GM23338 (cell line): ENCODE results near the gene HLCS. TPM values are rescaled to one million over a fixed set of nuclear protein-coding genes. Genes with fewer than 3 reads are reported as not detected.

Experiments used
- ATAC-seq: fragments of 200-7000 bp; cut with Tn5 transposase; 3 replicates; pipeline ENCODE4 v1.9.1; 2020
- DNase-seq: peaks from one replicate; pipeline ENCODE4 v3.0.0-alpha.2; 2015; ENCODE audit warnings: low spot score
- H2AFZ ChIP-seq: fragments of 200-600 bp; sonication (generic); 2 replicates; pipeline ENCODE4 v1.8.0; 2016; ENCODE audit warnings: antibody characterized with exemption, mild to moderate bottlenecking, moderate library complexity
- H3F3A ChIP-seq: fragments of 200-600 bp; sonication (generic); replicated peaks from 2 replicates; pipeline ENCODE4 v1.8.0; 2017; ENCODE audit warnings: antibody characterized with exemption, mixed run types, low read depth
- H3K27ac ChIP-seq: fragments of 200-600 bp; sonication (generic); 2 replicates; pipeline ENCODE4 v1.6.1; 2016; ENCODE audit warnings: low read depth
- H3K27me3 ChIP-seq: fragments of 200-600 bp; sonication (generic); 2 replicates; pipeline ENCODE4 v1.8.0; 2016; ENCODE audit warnings: mild to moderate bottlenecking, mixed run types, moderate library complexity; ENCODE audit not compliant: insufficient read depth
- H3K36me3 ChIP-seq: fragments of 200-600 bp; sonication (generic); 2 replicates; pipeline ENCODE4 v1.8.0; 2016; ENCODE audit warnings: mild to moderate bottlenecking; ENCODE audit not compliant: insufficient read depth
- H3K4me1 ChIP-seq: fragments of 200-600 bp; sonication (generic); 2 replicates; pipeline ENCODE4 v1.8.0; 2016; ENCODE audit warnings: mild to moderate bottlenecking, moderate library complexity; ENCODE audit not compliant: insufficient read depth
- H3K4me2 ChIP-seq: fragments of 200-600 bp; sonication (generic); 2 replicates; pipeline ENCODE4 v1.7.1; 2017; ENCODE audit warnings: mixed run types
- H3K4me3 ChIP-seq: fragments of 200-600 bp; sonication (generic); 2 replicates; pipeline ENCODE4 v1.6.1; 2016; ENCODE audit warnings: mixed run types
- H3K79me2 ChIP-seq: fragments of 200-600 bp; sonication (generic); replicated peaks from 2 replicates; pipeline ENCODE4 v1.8.0; 2017; ENCODE audit warnings: mild to moderate bottlenecking; ENCODE audit not compliant: insufficient read depth
- H3K9me2 ChIP-seq: fragments of 200-600 bp; sonication (generic); 2 replicates; pipeline ENCODE4 v1.8.0; 2017; ENCODE audit not compliant: insufficient read depth
- H4K20me1 ChIP-seq: fragments of 200-600 bp; sonication (generic); replicated peaks from 2 replicates; pipeline ENCODE4 v1.8.0; 2017; ENCODE audit warnings: mild to moderate bottlenecking; ENCODE audit not compliant: insufficient read depth
- H3K27ac Mint-ChIP-seq: 2 replicates; pipeline ENCODE4 v1.8.0; 2020; ENCODE audit warnings: inconsistent platforms, mild to moderate bottlenecking, moderate library complexity, mixed read lengths
- H3K27me3 Mint-ChIP-seq: 3 replicates; pipeline ENCODE4 v1.8.0; 2022; ENCODE audit warnings: low read depth, mild to moderate bottlenecking, moderate library complexity, mixed read lengths, inconsistent platforms; ENCODE audit not compliant: insufficient read depth, poor library complexity
- H3K36me3 Mint-ChIP-seq: 3 replicates; pipeline ENCODE4 v1.8.0; 2021; ENCODE audit warnings: low read depth, mild to moderate bottlenecking, inconsistent platforms, moderate library complexity, mixed read lengths
- H3K4me1 Mint-ChIP-seq: 3 replicates; pipeline ENCODE4 v1.8.0; 2020; ENCODE audit warnings: mild to moderate bottlenecking, inconsistent platforms, mixed read lengths
- H3K4me3 Mint-ChIP-seq: 3 replicates; pipeline ENCODE4 v1.8.0; 2021; ENCODE audit warnings: moderate library complexity, mild to moderate bottlenecking, inconsistent platforms, mixed read lengths
- H3K9me3 Mint-ChIP-seq: 3 replicates; pipeline ENCODE4 v1.8.0; 2020; ENCODE audit warnings: moderate library complexity, mild to moderate bottlenecking, inconsistent platforms, mixed read lengths
- CREB1 ChIP-seq: fragments of 250-450 bp; sonication (Bioruptor Pico); IDR thresholded peaks from 2 replicates; pipeline ENCODE4 v1.5.0; 2020; ENCODE audit warnings: low read depth, mild to moderate bottlenecking, moderate library complexity
- NANOG ChIP-seq: IDR thresholded peaks from 2 replicates; pipeline ENCODE4 v1.6.1; 2016; ENCODE audit warnings: antibody characterized with exemption, borderline replicate concordance
- STAT1 ChIP-seq: IDR thresholded peaks from one replicate; pipeline ENCODE4 v1.6.1; 2016; ENCODE audit warnings: antibody characterized with exemption; ENCODE audit not compliant: unreplicated experiment
- ZNF331 ChIP-seq: fragments of 250-450 bp; sonication (Bioruptor Pico); IDR thresholded peaks from 2 replicates; pipeline ENCODE4 v1.5.0; 2020; ENCODE audit warnings: low read depth, mild to moderate bottlenecking, moderate library complexity
- polyA plus RNA-seq: library from polyadenylated mRNA; unstranded; fragments of >200 nt; fragmentation: Nextera tagmentation; extraction: Ambion mirVana; gene quantifications from 2 replicates; pipeline ENCODE4 v1.2.1, GENCODE V29; 2016
- total RNA-seq: library from RNA; depleted of rRNA; stranded (reverse); fragments of >200 nt; shearing (Covaris generic); gene quantifications from 2 replicates; pipeline ENCODE4 v1.2.3, GENCODE V29; 2014
- TF ChIP-seq, protein P1 (sequence below): IDR thresholded peaks from 2 replicates; pipeline ENCODE4 v1.6.1; 2016; ENCODE audit warnings: antibody characterized with exemption
- TF ChIP-seq, protein P2 (sequence below), 2 experiments: fragments of 200-600 bp in 1 of 2; sonication (generic) in 1 of 2; conservative IDR thresholded peaks; 2 replicates each; pipeline versions ENCODE4 v1.5.1 to v1.6.1; 2016 to 2017; ENCODE audit warnings: antibody characterized with exemption in 2 of 2, low read depth in 2 of 2, mild to moderate bottlenecking in 2 of 2, moderate library complexity in 1 of 2
- TF ChIP-seq, protein P3 (sequence below): IDR thresholded peaks from one replicate; pipeline ENCODE4 v1.6.1; 2018; ENCODE audit warnings: antibody characterized with exemption; ENCODE audit not compliant: unreplicated experiment

HLCS gene
- total and polyA plus RNA-seq, 2 experiments from 2014 or later = 6.1 to 14.7 TPM

DNA sequence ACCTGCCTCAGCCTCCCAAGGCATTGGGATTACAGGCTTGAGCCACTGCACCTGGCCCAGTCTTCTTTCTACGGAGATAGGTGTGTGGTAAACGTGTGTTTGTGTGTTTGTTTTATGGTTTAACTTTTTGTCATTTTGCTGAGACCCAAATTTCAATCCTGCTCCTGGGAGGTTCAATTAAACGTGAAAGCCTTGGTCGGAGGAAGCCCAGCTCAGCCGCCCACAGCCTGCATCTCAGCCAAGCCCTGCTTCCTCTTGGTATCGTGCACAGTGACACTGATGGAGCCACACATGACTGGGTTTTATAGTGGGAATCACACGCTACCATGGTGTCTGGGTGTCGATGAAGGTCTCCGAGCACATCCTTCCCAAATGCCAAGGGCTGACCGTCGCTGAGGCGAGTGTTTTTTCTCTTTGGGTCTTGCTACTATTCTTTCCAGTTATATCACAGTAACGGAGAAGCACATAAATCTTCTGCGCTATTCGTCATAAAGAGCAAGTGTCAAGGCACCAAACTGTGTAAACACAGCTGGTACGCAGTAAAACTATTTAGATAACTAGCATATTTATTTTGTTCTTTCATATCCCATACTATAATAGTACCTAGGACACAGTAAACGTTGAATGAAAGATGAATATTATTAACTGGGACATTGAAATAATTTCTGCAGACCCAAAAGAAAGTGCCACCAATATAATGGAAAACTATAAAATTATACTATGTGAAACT lies 39.3 kb downstream of the HLCS start (continued):
- no peak for TF ChIP-seq STAT1

DNA sequence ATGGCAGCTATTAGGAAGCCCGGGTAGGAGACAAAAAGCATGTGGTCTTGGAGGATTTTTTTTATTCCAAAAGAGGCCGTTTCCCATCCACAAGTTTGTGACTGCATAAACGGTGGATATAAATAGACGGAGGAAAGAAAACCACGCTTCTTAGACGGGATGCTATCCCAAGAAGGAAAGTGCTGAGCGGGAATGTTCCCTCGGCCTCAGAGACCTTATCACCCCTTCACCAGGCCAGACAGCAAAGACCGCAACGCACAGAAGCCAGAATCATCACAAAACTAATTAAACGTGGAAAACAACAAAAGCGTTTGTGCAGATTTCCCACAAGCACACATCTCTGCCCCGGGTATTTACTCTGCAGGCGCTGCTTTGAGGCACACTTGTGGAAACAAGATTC lies 43.2 kb downstream of the HLCS start:
- TF ChIP-seq, protein P1, sequence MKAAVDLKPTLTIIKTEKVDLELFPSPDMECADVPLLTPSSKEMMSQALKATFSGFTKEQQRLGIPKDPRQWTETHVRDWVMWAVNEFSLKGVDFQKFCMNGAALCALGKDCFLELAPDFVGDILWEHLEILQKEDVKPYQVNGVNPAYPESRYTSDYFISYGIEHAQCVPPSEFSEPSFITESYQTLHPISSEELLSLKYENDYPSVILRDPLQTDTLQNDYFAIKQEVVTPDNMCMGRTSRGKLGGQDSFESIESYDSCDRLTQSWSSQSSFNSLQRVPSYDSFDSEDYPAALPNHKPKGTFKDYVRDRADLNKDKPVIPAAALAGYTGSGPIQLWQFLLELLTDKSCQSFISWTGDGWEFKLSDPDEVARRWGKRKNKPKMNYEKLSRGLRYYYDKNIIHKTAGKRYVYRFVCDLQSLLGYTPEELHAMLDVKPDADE = no peak
- TF ChIP-seq ZNF331 (CRISPR knock-in tag) = no peak
- TF ChIP-seq, protein P2, sequence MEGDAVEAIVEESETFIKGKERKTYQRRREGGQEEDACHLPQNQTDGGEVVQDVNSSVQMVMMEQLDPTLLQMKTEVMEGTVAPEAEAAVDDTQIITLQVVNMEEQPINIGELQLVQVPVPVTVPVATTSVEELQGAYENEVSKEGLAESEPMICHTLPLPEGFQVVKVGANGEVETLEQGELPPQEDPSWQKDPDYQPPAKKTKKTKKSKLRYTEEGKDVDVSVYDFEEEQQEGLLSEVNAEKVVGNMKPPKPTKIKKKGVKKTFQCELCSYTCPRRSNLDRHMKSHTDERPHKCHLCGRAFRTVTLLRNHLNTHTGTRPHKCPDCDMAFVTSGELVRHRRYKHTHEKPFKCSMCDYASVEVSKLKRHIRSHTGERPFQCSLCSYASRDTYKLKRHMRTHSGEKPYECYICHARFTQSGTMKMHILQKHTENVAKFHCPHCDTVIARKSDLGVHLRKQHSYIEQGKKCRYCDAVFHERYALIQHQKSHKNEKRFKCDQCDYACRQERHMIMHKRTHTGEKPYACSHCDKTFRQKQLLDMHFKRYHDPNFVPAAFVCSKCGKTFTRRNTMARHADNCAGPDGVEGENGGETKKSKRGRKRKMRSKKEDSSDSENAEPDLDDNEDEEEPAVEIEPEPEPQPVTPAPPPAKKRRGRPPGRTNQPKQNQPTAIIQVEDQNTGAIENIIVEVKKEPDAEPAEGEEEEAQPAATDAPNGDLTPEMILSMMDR (conservative IDR thresholded peaks at IDR 0.05; ENCODE audit: low read depth in 2 of 2) = no peak
- TF ChIP-seq STAT1 = no peak
- TF ChIP-seq NANOG = no peak
- no peak overlapping the region for H2AFZ ChIP-seq
- no peaks in the 10 kb centered on the region for H3F3A ChIP-seq
- no peak overlapping the region for H3K27ac Mint-ChIP-seq
- peaks cover 2% of the 10 kb centered on the region for H3K27me3 Mint-ChIP-seq
- H3K27ac ChIP-seq = no peak overlapping the region
- H3K9me3 Mint-ChIP-seq = no peaks in the 10 kb centered on the region
- no peaks in the 10 kb centered on the region for H3K36me3 ChIP-seq
- peaks cover under 1% of the 10 kb centered on the region; the same call in 1 of the 2 replicates for H3K4me1 ChIP-seq
- H3K4me2 ChIP-seq = no peak overlapping the region
- H3K4me3 ChIP-seq = no peak overlapping the region
- H3K4me3 Mint-ChIP-seq = no peak overlapping the region
- DNase-seq (no peak), ATAC-seq (no peak)
- peaks cover 3% of the 10 kb centered on the region; the same call in 1 of the 2 replicates for H4K20me1 ChIP-seq
- no peaks in the 10 kb centered on the region for H3K27me3 ChIP-seq
- H3K4me1 Mint-ChIP-seq = peaks cover 2% of the 10 kb centered on the region; the same call in 2 of the 3 replicates
- no peaks in the 10 kb centered on the region for H3K36me3 Mint-ChIP-seq
- no peaks in the 10 kb centered on the region for H3K79me2 ChIP-seq
- no peaks in the 10 kb centered on the region for H3K9me2 ChIP-seq

DNA sequence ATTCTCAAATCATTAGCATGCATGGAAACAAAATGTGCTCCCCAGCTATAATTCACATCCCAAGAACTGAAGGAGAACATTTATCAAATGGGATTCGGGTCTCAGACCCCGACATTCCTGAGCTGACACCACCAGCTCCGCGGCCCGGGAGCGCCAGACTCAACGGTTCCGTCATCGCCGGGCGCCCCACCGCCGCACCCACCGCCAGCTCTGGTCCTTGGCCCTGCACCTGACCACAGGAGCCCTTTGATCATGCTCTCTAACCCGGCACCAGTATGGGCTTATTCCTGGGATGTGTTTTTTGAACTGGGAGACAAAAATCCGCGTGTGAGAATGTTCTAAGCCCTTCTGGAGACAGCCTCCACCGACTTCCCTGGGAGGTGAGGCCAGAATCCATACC lies 43.6 kb downstream of the HLCS start:
- H3K36me3 ChIP-seq = no peaks in the 10 kb centered on the region
- ATAC-seq (peak; percentile 42; the same call in 2 of the 3 replicates), DNase-seq (no peak)
- peaks cover 3% of the 10 kb centered on the region; the same call in 1 of the 2 replicates for H4K20me1 ChIP-seq
- no peak overlapping the region for H3K27ac Mint-ChIP-seq
- H3K27me3 ChIP-seq = no peaks in the 10 kb centered on the region
- peaks cover 6% of the 10 kb centered on the region; the same call in 2 of the 3 replicates for H3K4me1 Mint-ChIP-seq
- H3F3A ChIP-seq = no peaks in the 10 kb centered on the region
- no peak overlapping the region for H3K4me3 ChIP-seq
- H3K27me3 Mint-ChIP-seq = peaks cover 2% of the 10 kb centered on the region
- no peak overlapping the region for H3K4me2 ChIP-seq
- H3K9me3 Mint-ChIP-seq = no peaks in the 10 kb centered on the region
- no peaks in the 10 kb centered on the region for H3K9me2 ChIP-seq
- H2AFZ ChIP-seq = no peak overlapping the region
- no peak overlapping the region for H3K4me3 Mint-ChIP-seq
- no peak overlapping the region for H3K27ac ChIP-seq
- H3K36me3 Mint-ChIP-seq = no peaks in the 10 kb centered on the region
- H3K4me1 ChIP-seq = peaks cover 4% of the 10 kb centered on the region
- no peaks in the 10 kb centered on the region for H3K79me2 ChIP-seq
- TF ChIP-seq STAT1 (no peak), CREB1 (CRISPR knock-in tag) (no peak)
- TF ChIP-seq, protein P3, sequence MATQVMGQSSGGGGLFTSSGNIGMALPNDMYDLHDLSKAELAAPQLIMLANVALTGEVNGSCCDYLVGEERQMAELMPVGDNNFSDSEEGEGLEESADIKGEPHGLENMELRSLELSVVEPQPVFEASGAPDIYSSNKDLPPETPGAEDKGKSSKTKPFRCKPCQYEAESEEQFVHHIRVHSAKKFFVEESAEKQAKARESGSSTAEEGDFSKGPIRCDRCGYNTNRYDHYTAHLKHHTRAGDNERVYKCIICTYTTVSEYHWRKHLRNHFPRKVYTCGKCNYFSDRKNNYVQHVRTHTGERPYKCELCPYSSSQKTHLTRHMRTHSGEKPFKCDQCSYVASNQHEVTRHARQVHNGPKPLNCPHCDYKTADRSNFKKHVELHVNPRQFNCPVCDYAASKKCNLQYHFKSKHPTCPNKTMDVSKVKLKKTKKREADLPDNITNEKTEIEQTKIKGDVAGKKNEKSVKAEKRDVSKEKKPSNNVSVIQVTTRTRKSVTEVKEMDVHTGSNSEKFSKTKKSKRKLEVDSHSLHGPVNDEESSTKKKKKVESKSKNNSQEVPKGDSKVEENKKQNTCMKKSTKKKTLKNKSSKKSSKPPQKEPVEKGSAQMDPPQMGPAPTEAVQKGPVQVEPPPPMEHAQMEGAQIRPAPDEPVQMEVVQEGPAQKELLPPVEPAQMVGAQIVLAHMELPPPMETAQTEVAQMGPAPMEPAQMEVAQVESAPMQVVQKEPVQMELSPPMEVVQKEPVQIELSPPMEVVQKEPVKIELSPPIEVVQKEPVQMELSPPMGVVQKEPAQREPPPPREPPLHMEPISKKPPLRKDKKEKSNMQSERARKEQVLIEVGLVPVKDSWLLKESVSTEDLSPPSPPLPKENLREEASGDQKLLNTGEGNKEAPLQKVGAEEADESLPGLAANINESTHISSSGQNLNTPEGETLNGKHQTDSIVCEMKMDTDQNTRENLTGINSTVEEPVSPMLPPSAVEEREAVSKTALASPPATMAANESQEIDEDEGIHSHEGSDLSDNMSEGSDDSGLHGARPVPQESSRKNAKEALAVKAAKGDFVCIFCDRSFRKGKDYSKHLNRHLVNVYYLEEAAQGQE = no peak
